ENCODE data around the gene UNC5A.

DNA sequence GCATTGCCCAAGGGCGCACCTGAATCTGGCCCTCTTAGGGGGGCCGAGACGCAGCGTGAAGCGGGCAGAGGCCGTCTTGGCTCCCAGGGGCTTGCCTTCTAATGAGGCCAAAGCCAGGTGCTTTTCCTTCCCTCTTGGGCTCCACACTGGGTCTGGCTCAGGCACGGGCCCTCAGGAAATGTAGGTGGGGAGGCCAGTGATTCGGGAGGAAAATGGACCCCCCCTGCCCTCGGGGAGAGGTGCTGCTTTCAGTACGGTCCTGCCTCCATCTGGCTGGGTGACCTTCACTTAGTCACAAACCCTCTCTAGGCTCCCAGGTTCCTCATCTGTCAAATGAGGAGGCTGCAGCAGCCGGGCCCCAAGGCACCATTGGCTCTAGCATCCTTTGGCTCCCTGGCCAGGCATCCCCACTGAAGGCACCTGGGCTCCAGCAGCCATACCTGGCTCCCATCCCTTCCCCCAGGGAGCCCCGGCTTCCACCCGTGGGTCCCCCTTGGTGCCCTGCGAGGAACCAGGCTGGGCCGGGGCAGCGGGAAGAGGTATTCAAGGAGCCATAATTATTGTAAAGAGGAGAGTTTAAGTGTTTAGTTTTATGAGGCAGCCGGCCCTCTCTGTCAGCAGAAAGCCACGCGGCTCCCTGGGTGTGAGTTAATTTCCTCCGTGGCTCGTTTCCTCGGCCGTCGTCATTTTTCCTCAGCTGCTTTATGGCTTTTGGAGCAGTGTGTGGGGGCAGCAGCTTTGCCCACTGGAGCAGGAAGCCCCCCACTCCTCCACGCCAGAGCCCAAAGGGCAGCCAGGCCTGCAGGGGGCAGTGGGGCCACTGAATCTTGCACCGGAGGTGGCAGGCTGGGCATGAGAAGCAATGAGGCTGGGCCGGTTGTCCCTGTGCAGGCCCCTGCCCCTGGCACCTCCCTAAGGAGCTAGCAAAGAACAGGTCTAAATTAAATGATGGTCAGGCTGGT, 24.9 kb upstream of the UNC5A start:
- TF ChIP-seq POLR2AphosphoS5 (IDR thresholded peaks at IDR 0.05; ENCODE audit: low read depth, low read length), result no peak
- TF ChIP-seq SIN3A (IDR thresholded peaks at IDR 0.05; ENCODE audit: borderline replicate concordance, insufficient read depth, low read length), result no peak
- TF ChIP-seq, protein P1, sequence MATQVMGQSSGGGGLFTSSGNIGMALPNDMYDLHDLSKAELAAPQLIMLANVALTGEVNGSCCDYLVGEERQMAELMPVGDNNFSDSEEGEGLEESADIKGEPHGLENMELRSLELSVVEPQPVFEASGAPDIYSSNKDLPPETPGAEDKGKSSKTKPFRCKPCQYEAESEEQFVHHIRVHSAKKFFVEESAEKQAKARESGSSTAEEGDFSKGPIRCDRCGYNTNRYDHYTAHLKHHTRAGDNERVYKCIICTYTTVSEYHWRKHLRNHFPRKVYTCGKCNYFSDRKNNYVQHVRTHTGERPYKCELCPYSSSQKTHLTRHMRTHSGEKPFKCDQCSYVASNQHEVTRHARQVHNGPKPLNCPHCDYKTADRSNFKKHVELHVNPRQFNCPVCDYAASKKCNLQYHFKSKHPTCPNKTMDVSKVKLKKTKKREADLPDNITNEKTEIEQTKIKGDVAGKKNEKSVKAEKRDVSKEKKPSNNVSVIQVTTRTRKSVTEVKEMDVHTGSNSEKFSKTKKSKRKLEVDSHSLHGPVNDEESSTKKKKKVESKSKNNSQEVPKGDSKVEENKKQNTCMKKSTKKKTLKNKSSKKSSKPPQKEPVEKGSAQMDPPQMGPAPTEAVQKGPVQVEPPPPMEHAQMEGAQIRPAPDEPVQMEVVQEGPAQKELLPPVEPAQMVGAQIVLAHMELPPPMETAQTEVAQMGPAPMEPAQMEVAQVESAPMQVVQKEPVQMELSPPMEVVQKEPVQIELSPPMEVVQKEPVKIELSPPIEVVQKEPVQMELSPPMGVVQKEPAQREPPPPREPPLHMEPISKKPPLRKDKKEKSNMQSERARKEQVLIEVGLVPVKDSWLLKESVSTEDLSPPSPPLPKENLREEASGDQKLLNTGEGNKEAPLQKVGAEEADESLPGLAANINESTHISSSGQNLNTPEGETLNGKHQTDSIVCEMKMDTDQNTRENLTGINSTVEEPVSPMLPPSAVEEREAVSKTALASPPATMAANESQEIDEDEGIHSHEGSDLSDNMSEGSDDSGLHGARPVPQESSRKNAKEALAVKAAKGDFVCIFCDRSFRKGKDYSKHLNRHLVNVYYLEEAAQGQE (IDR thresholded peaks at IDR 0.05; ENCODE audit: insufficient read depth in 1 of 2, low read depth in 2 of 2, low read length in 2 of 2), result no peak
- TF ChIP-seq TAF1 (IDR thresholded peaks at IDR 0.05; ENCODE audit: borderline replicate concordance, insufficient read depth, low read length), result no peak
- no peak for TF ChIP-seq FOXP2 (optimal IDR thresholded peaks at IDR 0.05; ENCODE audit: borderline replicate concordance, extremely low read depth, extremely low read length, insufficient read depth)

Measured in PFSK-1 (cell line).